ENCODE measurements around the gene VASH2.
"Not testable (repeated sequence)": the region's sequence is repeated elsewhere in the genome, so short reads cannot be mapped to it uniquely, and the experiment has no call there.

DNA sequence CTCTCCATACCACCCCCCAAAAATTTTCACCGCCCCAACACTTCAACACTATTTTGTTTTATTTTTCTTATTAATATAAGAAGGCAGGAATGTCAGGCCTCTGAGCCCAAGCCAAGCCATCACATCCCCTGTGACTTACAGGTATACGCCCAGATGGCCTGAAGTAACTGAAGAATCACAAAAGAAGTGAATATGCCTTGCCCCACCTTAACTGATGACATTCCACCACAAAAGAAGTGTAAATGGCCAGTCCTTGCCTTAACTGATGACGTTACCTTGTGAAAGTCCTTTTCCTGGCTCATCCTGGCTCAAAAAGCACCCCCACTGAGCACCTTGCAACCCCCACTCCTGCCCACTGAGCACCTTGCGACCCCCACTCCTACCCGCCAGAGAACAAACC, 36.2 kb upstream of the VASH2 start:
- TF ChIP-seq, protein P1, sequence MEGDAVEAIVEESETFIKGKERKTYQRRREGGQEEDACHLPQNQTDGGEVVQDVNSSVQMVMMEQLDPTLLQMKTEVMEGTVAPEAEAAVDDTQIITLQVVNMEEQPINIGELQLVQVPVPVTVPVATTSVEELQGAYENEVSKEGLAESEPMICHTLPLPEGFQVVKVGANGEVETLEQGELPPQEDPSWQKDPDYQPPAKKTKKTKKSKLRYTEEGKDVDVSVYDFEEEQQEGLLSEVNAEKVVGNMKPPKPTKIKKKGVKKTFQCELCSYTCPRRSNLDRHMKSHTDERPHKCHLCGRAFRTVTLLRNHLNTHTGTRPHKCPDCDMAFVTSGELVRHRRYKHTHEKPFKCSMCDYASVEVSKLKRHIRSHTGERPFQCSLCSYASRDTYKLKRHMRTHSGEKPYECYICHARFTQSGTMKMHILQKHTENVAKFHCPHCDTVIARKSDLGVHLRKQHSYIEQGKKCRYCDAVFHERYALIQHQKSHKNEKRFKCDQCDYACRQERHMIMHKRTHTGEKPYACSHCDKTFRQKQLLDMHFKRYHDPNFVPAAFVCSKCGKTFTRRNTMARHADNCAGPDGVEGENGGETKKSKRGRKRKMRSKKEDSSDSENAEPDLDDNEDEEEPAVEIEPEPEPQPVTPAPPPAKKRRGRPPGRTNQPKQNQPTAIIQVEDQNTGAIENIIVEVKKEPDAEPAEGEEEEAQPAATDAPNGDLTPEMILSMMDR (IDR thresholded peaks at IDR 0.05) = not testable (repeated sequence)
- TF ChIP-seq POLR2A (IDR thresholded peaks at IDR 0.05) = not testable (repeated sequence)

All from adrenal gland (tissue), 5 donors.